HG02981 (cell line): ENCODE data around the gene TKFC.

ENCODE experiments used
- ATAC-seq: cut with Tn5 transposase; IDR thresholded peaks from one replicate; pipeline ENCODE4 v1.9.1; 2021; ENCODE audit warnings: mild to moderate bottlenecking, moderate library complexity; ENCODE audit not compliant: unreplicated experiment

TKFC gene, protein sequence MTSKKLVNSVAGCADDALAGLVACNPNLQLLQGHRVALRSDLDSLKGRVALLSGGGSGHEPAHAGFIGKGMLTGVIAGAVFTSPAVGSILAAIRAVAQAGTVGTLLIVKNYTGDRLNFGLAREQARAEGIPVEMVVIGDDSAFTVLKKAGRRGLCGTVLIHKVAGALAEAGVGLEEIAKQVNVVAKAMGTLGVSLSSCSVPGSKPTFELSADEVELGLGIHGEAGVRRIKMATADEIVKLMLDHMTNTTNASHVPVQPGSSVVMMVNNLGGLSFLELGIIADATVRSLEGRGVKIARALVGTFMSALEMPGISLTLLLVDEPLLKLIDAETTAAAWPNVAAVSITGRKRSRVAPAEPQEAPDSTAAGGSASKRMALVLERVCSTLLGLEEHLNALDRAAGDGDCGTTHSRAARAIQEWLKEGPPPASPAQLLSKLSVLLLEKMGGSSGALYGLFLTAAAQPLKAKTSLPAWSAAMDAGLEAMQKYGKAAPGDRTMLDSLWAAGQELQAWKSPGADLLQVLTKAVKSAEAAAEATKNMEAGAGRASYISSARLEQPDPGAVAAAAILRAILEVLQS

GRCh38 chr11:61332797-61333549, at the start of gene TKFC, which contains the start of gene DDB1:
TKFC (plus strand) TSS chr11:61333228; CDS start chr11:61334729, 1,501 bp downstream.
DDB1 (minus strand) TSS chr11:61333105; CDS start chr11:61332968, 137 bp downstream.
- peak; percentile 87 for ATAC-seq

- no peak for ATAC-seq
These were observed 49.4 kb upstream of the TKFC start for GRCh38 chr11:61283613-61284012.

- ATAC-seq = no peak
These were observed 45.6 kb upstream of the TKFC start for GRCh38 chr11:61287338-61287977.

GRCh38 chr11:61290905-61291690, 41.9 kb upstream of the TKFC start:
- ATAC-seq = no peak

GRCh38 chr11:61292356-61292755, 40.7 kb upstream of the TKFC start:
- ATAC-seq = no peak

DNA sequence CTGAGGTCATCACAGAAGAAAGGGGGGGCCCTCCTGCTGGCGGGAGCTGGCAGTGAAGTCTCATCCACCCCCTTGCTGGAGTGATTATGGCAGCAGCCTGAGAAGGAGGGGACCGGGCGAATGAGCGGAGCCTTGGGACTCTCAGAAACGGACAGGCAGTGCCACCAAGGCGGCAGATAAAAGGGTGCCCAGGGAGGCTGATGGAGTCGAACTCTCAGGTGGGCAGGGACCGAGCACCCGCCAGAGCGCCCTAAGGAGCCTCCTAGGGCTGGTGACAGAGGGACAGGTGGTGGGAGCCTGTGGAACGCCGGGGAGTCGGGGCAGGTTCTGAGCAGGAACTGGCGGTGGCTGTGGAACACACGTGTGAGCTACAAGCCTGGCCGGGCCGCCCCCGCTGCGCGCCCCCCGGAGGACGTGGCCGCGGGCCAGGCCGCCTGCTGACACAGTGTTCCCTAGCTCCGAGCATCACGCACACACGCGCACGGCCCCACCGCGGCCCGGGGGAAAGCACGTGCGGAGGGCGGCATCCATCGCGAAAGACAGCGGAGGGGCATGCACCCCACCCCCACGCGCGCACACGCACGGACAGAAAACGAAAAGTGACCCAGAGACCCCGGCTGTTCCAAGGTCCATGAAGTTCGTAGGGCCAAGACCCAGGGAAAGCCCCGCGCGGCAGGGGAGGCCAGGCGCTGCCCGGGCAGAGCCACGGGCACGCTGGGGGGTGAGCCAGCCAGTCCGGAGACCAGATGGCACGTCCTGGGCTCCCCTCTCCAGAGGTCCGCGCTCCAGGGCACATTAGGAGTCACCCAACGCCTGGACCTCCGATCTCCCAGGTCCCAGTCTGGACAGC, 38.9 kb upstream of the TKFC start:
- ATAC-seq = peak; percentile 26

GRCh38 chr11:61294717-61295595, 38.1 kb upstream of the TKFC start, which contains the start of gene VWCE:
VWCE (minus strand) TSS chr11:61295316; CDS start chr11:61295037, 279 bp downstream.
- ATAC-seq = peak; percentile 64

DNA sequence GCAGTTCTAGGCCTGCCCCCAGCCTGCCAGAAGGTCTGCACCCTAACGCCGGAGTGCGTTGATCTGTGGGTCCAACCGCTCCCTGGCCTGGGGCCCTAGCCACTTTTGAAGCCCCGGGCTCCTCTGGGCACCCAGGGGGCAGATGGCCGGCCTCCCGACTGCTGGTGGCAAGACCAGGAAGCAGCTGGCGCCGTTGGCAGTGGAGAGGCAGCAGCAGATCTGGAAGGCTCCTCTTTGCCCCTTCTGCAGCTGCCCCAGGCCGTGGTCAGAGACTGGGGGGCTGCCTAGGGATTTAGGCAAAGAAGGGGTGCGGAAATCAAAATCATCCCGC, 37.5 kb upstream of the TKFC start:
- ATAC-seq = no peak

- no peak for ATAC-seq
These were observed 35.7 kb upstream of the TKFC start for GRCh38 chr11:61297341-61297740.

- no peak for ATAC-seq
These were observed 35.3 kb upstream of the TKFC start for GRCh38 chr11:61297746-61298145.

DNA sequence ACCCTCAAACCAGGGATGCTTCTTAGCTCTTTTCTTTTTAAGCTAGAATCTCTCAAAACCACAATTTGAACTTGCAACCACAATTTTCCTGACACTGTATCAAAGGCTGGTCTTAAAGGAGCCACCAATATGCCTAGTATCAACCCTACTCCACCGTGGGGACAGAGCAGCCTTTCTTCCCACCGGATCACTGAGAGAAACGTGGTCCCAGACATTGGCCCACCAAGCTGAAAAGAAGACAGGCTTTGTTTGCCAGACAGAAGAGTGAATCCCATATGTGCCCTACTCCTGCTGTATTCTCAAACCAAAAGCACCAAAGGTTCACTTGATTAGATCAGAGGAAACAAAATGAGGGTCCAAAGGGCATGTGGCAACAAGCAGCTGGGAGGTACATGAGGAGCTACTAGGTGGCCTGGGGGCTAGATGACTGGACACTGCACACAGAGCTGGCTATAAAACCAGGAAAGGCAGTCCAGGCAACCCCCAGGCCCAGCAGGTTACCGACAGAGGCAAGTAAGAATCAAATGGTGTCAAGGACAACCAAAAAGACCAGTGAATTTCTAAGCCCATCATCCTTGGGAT, 34.3 kb upstream of the TKFC start:
- ATAC-seq = no peak

- ATAC-seq = no peak
These were observed 30.5 kb upstream of the TKFC start for GRCh38 chr11:61302550-61302949.

- ATAC-seq = no peak
These were observed 29.3 kb upstream of the TKFC start for GRCh38 chr11:61303725-61304124.

- no peak for ATAC-seq
These were observed 27.6 kb upstream of the TKFC start for GRCh38 chr11:61305417-61305816.

- ATAC-seq = no peak
These were observed 26.8 kb upstream of the TKFC start for GRCh38 chr11:61306221-61306620.

DNA sequence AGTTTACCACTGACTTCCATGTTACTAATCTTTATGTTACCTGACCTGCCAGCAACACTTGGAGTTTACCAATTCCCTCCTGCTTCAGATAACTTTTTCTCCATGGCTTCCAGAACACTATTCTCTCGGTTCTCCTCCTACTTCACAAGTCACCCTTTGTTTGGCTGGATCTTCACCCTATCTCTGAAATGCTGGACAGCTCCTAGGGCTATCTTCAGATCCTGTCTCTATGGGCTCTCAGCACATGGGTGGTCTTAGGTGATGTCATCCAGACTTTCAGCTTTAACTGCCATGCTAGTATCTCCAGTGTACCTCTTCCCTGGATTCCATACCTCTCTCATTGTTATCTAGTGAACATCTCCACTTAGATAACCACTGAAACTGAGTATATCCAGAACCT, 25.7 kb upstream of the TKFC start:
- ATAC-seq = no peak

- ATAC-seq = no peak
These were observed 23.9 kb upstream of the TKFC start for GRCh38 chr11:61309141-61309540.

DNA sequence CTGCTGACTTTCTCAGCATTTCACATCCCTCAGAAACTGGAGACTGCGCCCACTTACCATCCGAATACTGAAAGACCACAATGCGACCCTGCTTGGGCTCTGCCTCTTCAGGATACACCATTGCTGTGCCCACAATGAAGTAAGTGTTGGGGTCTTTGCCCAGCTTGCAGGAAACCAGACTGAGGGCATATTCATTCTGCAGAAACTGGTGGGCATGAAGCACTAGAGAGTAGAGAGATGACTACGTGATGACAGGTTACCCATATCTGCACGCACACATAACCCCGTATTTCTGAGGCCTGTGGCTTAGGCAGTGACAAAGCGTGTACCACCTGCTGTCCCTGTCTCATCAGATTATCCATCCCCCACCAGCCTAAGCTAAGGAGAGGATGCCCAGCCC, 23.3 kb upstream of the TKFC start:
- ATAC-seq = no peak
